ENCODE measurements around the gene CLCNKA.
"Not testable (repeated sequence)": the region's sequence is repeated elsewhere in the genome, so short reads cannot be mapped to it uniquely, and the experiment has no call there.

Gene CLCNKA

GRCh38 chr1:15998929-15999328 is 22.9 kb upstream of the CLCNKA start:
- TF ChIP-seq CTCF (IDR thresholded peaks at IDR 0.05; ENCODE audit: low read depth, low read length) (no peak), EZH2phosphoT487 (IDR thresholded peaks at IDR 0.05; ENCODE audit: low read depth) (no peak)
- H3K27ac ChIP-seq (ENCODE audit: low read length): no peak overlapping the region
- H4K20me1 ChIP-seq (ENCODE audit: insufficient read depth, low read length): no peaks in the 10 kb centered on the region
- no peaks in the 10 kb centered on the region for H3K9me3 ChIP-seq (ENCODE audit: insufficient read depth, low read length)
- no peak overlapping the region for H2AFZ ChIP-seq (ENCODE audit: low read depth, low read length)
- H3K4me1 ChIP-seq (ENCODE audit: low read length): no peaks in the 10 kb centered on the region
- H3K4me3 ChIP-seq (ENCODE audit: low read length): no peak overlapping the region
- H3K79me2 ChIP-seq (ENCODE audit: low read length): no peaks in the 10 kb centered on the region
- H3K9ac ChIP-seq (ENCODE audit: low read length): no peak overlapping the region
- H3K4me2 ChIP-seq (ENCODE audit: low read length): no peak overlapping the region
- H3K36me3 ChIP-seq (replicated peaks; ENCODE audit: low read depth, low read length): no peaks in the 10 kb centered on the region
- H3K27me3 ChIP-seq (ENCODE audit: low read depth, low read length): 0 out of 2 replicates have a peak, but pooled peaks cover 7% of the 10 kb centered on the region

GRCh38 chr1:16001274-16001673 is 20.6 kb upstream of the CLCNKA start:
- not testable (repeated sequence) for H3K4me3 ChIP-seq (ENCODE audit: low read length); H3K27ac ChIP-seq (ENCODE audit: low read length); H3K9me3 ChIP-seq (ENCODE audit: insufficient read depth, low read length); H3K4me1 ChIP-seq (ENCODE audit: low read length); H3K79me2 ChIP-seq (ENCODE audit: low read length); H3K36me3 ChIP-seq (replicated peaks; ENCODE audit: low read depth, low read length); H3K4me2 ChIP-seq (ENCODE audit: low read length); H2AFZ ChIP-seq (ENCODE audit: low read depth, low read length); H4K20me1 ChIP-seq (ENCODE audit: insufficient read depth, low read length); H3K9ac ChIP-seq (ENCODE audit: low read length)
- H3K27me3 ChIP-seq (ENCODE audit: low read depth, low read length): 0 out of 2 replicates have a peak, but pooled peaks cover 10% of the 10 kb centered on the region

- H3K27me3 ChIP-seq (ENCODE audit: low read depth, low read length): 0 out of 2 replicates have a peak, but pooled peaks cover 4% of the 10 kb centered on the region
- H3K9me3 ChIP-seq (ENCODE audit: insufficient read depth, low read length): no peaks in the 10 kb centered on the region
- no peaks in the 10 kb centered on the region for H3K79me2 ChIP-seq (ENCODE audit: low read length)
- no peak overlapping the region for H3K4me2 ChIP-seq (ENCODE audit: low read length)
- H3K27ac ChIP-seq (ENCODE audit: low read length): no peak overlapping the region
- no peaks in the 10 kb centered on the region for H3K36me3 ChIP-seq (replicated peaks; ENCODE audit: low read depth, low read length)
- no peak for TF ChIP-seq EZH2phosphoT487 (IDR thresholded peaks at IDR 0.05; ENCODE audit: low read depth)
- TF ChIP-seq CTCF (IDR thresholded peaks at IDR 0.05; ENCODE audit: low read depth, low read length): no peak
- no peaks in the 10 kb centered on the region for H4K20me1 ChIP-seq (ENCODE audit: insufficient read depth, low read length)
- no peak overlapping the region for H3K4me3 ChIP-seq (ENCODE audit: low read length)
- peaks cover 7% of the 10 kb centered on the region; the same call in 1 of the 2 replicates for H3K4me1 ChIP-seq (ENCODE audit: low read length)
- no peak overlapping the region for H3K9ac ChIP-seq (ENCODE audit: low read length)
- no peak overlapping the region for H2AFZ ChIP-seq (ENCODE audit: low read depth, low read length)
Measured at GRCh38 chr1:16005597-16005996, 16.2 kb upstream of the CLCNKA start.

GRCh38 chr1:16006010-16006409 is 15.8 kb upstream of the CLCNKA start:
- H4K20me1 ChIP-seq (ENCODE audit: insufficient read depth, low read length): no peaks in the 10 kb centered on the region
- no peak overlapping the region for H3K4me3 ChIP-seq (ENCODE audit: low read length)
- H3K4me1 ChIP-seq (ENCODE audit: low read length): peaks cover 7% of the 10 kb centered on the region; the same call in 1 of the 2 replicates
- no peak overlapping the region for H2AFZ ChIP-seq (ENCODE audit: low read depth, low read length)
- H3K9ac ChIP-seq (ENCODE audit: low read length): no peak overlapping the region
- H3K4me2 ChIP-seq (ENCODE audit: low read length): no peak overlapping the region
- H3K27ac ChIP-seq (ENCODE audit: low read length): no peak overlapping the region
- H3K36me3 ChIP-seq (replicated peaks; ENCODE audit: low read depth, low read length): no peaks in the 10 kb centered on the region
- no peaks in the 10 kb centered on the region for H3K9me3 ChIP-seq (ENCODE audit: insufficient read depth, low read length)
- TF ChIP-seq EZH2phosphoT487 (IDR thresholded peaks at IDR 0.05; ENCODE audit: low read depth) (no peak), CTCF (IDR thresholded peaks at IDR 0.05; ENCODE audit: low read depth, low read length) (no peak)
- H3K79me2 ChIP-seq (ENCODE audit: low read length): no peaks in the 10 kb centered on the region
- 0 out of 2 replicates have a peak, but pooled peaks cover 4% of the 10 kb centered on the region for H3K27me3 ChIP-seq (ENCODE audit: low read depth, low read length)

Data from OCI-LY3 (cell line).